Activated CD4-positive, alpha-beta T cell treated with anti-CD3 and anti-CD28 coated beads, Interleukin-2, amount 50 U/mL, for 24 hours (primary cell): ENCODE measurements around the gene GALP.
"Not testable (repeated sequence)": the region's sequence is repeated elsewhere in the genome, so short reads cannot be mapped to it uniquely, and the experiment has no call there.

Experiments
- DNase-seq, 2 donors: peaks; one replicate each; pipeline ENCODE4 v3.0.0-alpha.2; 2020; ENCODE audit warnings: low read depth in 1 of 2, low spot score in 1 of 2

Gene GALP

GRCh38 chr19:56177564-56178243, 1.9 kb downstream of the GALP start:
- no peak for DNase-seq

GRCh38 chr19:56189785-56190184, 14.0 kb downstream of the GALP start:
- no peak for DNase-seq

- no peak for DNase-seq
Measured at GRCh38 chr19:56191115-56191514, 15.3 kb downstream of the GALP start.

- DNase-seq, result no peak
Measured at GRCh38 chr19:56191711-56192110, 15.9 kb downstream of the GALP start.

- no peak for DNase-seq
Measured at GRCh38 chr19:56193981-56194640, 18.3 kb downstream of the GALP start.

GRCh38 chr19:56197646-56198045, 21.8 kb downstream of the GALP start, which contains the start of gene ZSCAN5B:
Gene ZSCAN5B, minus strand, starts transcription at chr19:56197783. Its CDS starts 4,731 bp downstream, at chr19:56193052.
- not testable (repeated sequence) for DNase-seq

- no peak for DNase-seq
Measured at GRCh38 chr19:56199687-56200086, 23.9 kb downstream of the GALP start.

- no peak for DNase-seq
Measured at GRCh38 chr19:56201973-56202372, 26.2 kb downstream of the GALP start, which contains the start of gene ZSCAN5C. Gene ZSCAN5C, plus strand, starts transcription at chr19:56202273. Its CDS starts 3,641 bp downstream, at chr19:56205914.

GRCh38 chr19:56207581-56207980, 31.8 kb downstream of the GALP start:
- not testable (repeated sequence) for DNase-seq

- DNase-seq, result no peak
Measured at GRCh38 chr19:56209091-56209490, 33.3 kb downstream of the GALP start.

- not testable (repeated sequence) for DNase-seq
Measured at GRCh38 chr19:56210036-56210435, 34.2 kb downstream of the GALP start.

- no peak for DNase-seq
Measured at GRCh38 chr19:56211718-56212117, 35.9 kb downstream of the GALP start.

- no peak for DNase-seq
Measured at GRCh38 chr19:56217039-56217949, 41.5 kb downstream of the GALP start.

GRCh38 chr19:56218961-56219360, 43.2 kb downstream of the GALP start:
- DNase-seq, result no peak

GRCh38 chr19:56221442-56221841, 45.6 kb downstream of the GALP start:
- not testable (repeated sequence) for DNase-seq

- no peak for DNase-seq
Measured at GRCh38 chr19:56221851-56222250, 46.0 kb downstream of the GALP start.

- no peak for DNase-seq
Measured at GRCh38 chr19:56222901-56223300, 47.1 kb downstream of the GALP start.

GRCh38 chr19:56223481-56223880, 47.7 kb downstream of the GALP start:
- DNase-seq, result no peak
